ENCODE measurements around the gene TFIP11. TPM values are rescaled to one million over a fixed set of nuclear protein-coding genes. Genes with fewer than 3 reads are reported as not detected.

Gene TFIP11
- total and polyA plus RNA-seq, 2 of the 13 experiments (the other 11 are each of a cell fraction or from before 2014, with no cell fraction given), result 15.4 to 22.8 TPM

DNA sequence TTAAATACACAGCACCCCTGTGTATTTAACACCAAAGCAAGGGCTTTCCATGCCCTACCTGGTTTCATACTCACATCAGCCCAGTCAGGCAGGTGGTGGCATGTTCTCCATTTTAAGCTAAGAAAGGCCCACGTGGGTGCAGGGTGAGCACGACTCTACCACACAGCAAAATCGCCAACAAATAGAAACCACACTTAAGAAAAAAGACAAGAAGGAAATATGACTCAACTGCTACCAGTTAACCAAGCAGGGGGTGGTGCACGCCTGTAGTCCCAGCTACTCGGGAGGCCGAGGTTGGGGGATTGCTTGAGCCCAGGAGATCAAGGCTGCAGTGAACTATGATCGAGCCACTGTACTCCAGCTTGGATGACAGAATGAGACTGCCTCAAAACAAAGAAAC lies 35.2 kb upstream of the TFIP11 start:
- TF ChIP-seq ARNT2 (CRISPR knock-in tag; IDR thresholded peaks at IDR 0.05; ENCODE audit: low read depth), result no peak
- TF ChIP-seq ZNF775 (CRISPR knock-in tag; IDR thresholded peaks at IDR 0.05; ENCODE audit: borderline replicate concordance), result no peak
- intact Hi-C loops (cut with micrococcal nuclease; ENCODE audit: unreplicated experiment) (no loop called here), in situ Hi-C loops (cut with HindIII; ENCODE audit: extremely low pct_ligation_motif_present, low pct_unique_long_range_greater_than_20kb) (no loop called here)
- no peaks in the 10 kb centered on the region for H3K79me2 ChIP-seq (ENCODE audit: insufficient read depth, low read length)
- no peaks in the 10 kb centered on the region for H3K27me3 ChIP-seq (ENCODE audit: control insufficient read depth in 1 of 2, insufficient read depth in 2 of 2, low read length in 2 of 2)
- 88% methylated on average over 7 of the region's 7 CpGs for WGBS (ENCODE audit: low lambda C conversion rate)
- H3K4me3 ChIP-seq (replicated peaks in 1 of 3; ENCODE audit: insufficient read depth in 1 of 3, low read depth in 2 of 3, low read length in 3 of 3), result no peak overlapping the region
- no peak overlapping the region for H3K9ac ChIP-seq (ENCODE audit: insufficient read depth, low read depth, low read length)
- DNase-seq (ENCODE audit: low spot score) (no peak), FAIRE-seq (no peak), ATAC-seq (no peak)
- BruUV-seq (replicated peaks), result no TSS peak
- peaks cover 22% of the 10 kb centered on the region for H3K4me1 ChIP-seq (ENCODE audit: insufficient read depth, low read length)
- POLR2A ChIA-PET, result no interaction called here
- H3K27ac ChIP-seq (ENCODE audit: extremely low read length, insufficient read depth, low read length), result no peak overlapping the region
- CTCF ChIA-PET (ENCODE audit: low intra/inter-chr PET ratio, low total read pairs), result no interaction called here
- no peaks in the 10 kb centered on the region for H3K9me3 ChIP-seq (ENCODE audit: low read length)
- H3K36me3 ChIP-seq (replicated peaks in 1 of 2; ENCODE audit: control insufficient read depth in 1 of 2, insufficient read depth in 2 of 2, low read length in 2 of 2), result no peaks in the 10 kb centered on the region
- H3K4me2 ChIP-seq (ENCODE audit: low read depth, low read length), result no peak overlapping the region
- H2AFZ ChIP-seq (ENCODE audit: low read length), result no peak overlapping the region
- no peaks in the 10 kb centered on the region for H4K20me1 ChIP-seq (ENCODE audit: insufficient read depth, low read length)

DNA sequence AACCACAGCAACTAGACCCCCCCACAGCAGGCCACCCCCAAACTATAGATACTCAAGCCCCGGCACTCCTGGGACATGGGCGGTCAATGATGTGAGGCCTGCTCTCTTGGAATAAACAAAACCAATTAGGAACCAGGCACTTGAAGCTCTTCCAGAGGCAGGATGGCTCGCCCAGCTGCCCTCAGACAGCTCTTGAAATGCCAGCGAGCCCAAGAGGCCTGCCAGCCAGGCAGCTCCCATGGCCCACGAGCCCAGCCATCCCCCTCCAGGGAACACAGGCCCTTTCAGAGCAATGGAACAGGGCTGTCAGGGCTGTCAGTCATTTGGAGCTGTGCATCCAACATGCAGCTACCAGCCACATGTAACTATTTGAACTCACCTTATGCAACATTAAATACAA lies 34.0 kb upstream of the TFIP11 start:
- intact Hi-C loops (cut with micrococcal nuclease; ENCODE audit: unreplicated experiment), result no loop called here
- POLR2A ChIA-PET, result no interaction called here
- Histone ChIP-seq H3K36me3 (replicated peaks in 1 of 2; ENCODE audit: control insufficient read depth in 1 of 2, insufficient read depth in 2 of 2, low read length in 2 of 2) (no peaks in the 10 kb centered on the region; a peak in 1 of 5 replicates), H3K9ac (ENCODE audit: insufficient read depth, low read depth, low read length) (no peak overlapping the region), H4K20me1 (ENCODE audit: insufficient read depth, low read length) (no peaks in the 10 kb centered on the region), H3K4me3 (replicated peaks in 1 of 3; ENCODE audit: insufficient read depth in 1 of 3, low read depth in 2 of 3, low read length in 3 of 3) (no peak overlapping the region), H3K27me3 (ENCODE audit: control insufficient read depth in 1 of 2, insufficient read depth in 2 of 2, low read length in 2 of 2) (no peaks in the 10 kb centered on the region), H3K4me2 (ENCODE audit: low read depth, low read length) (no peak overlapping the region), H2AFZ (ENCODE audit: low read length) (no peak overlapping the region), H3K79me2 (ENCODE audit: insufficient read depth, low read length) (no peaks in the 10 kb centered on the region), H3K9me3 (ENCODE audit: low read length) (no peaks in the 10 kb centered on the region), H3K4me1 (ENCODE audit: insufficient read depth, low read length) (peaks cover 22% of the 10 kb centered on the region), H3K27ac (ENCODE audit: extremely low read length, insufficient read depth, low read length) (no peak overlapping the region)
- FAIRE-seq, result no peak
- WGBS (ENCODE audit: low lambda C conversion rate), result 100% methylated on average over 3 of the region's 5 CpGs
- BruUV-seq (replicated peaks), result no TSS peak
- no peak for ATAC-seq
- in situ Hi-C loops (cut with HindIII; ENCODE audit: extremely low pct_ligation_motif_present, low pct_unique_long_range_greater_than_20kb), result no loop called here
- DNase-seq (ENCODE audit: low spot score), result no peak
- CTCF ChIA-PET (ENCODE audit: low intra/inter-chr PET ratio, low total read pairs), result no interaction called here
- no peak for TF ChIP-seq KMT2A (CRISPR knock-in tag; IDR thresholded peaks at IDR 0.05)
- TF ChIP-seq, protein P1, sequence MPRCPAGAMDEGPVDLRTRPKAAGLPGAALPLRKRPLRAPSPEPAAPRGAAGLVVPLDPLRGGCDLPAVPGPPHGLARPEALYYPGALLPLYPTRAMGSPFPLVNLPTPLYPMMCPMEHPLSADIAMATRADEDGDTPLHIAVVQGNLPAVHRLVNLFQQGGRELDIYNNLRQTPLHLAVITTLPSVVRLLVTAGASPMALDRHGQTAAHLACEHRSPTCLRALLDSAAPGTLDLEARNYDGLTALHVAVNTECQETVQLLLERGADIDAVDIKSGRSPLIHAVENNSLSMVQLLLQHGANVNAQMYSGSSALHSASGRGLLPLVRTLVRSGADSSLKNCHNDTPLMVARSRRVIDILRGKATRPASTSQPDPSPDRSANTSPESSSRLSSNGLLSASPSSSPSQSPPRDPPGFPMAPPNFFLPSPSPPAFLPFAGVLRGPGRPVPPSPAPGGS (CRISPR knock-in tag; IDR thresholded peaks at IDR 0.05), result no peak
- TF ChIP-seq GLMP (CRISPR knock-in tag; IDR thresholded peaks at IDR 0.05; ENCODE audit: borderline replicate concordance), result no peak
- TF ChIP-seq ESRRA (CRISPR knock-in tag; IDR thresholded peaks at IDR 0.05; ENCODE audit: low read depth), result no peak
- no peak for TF ChIP-seq RBAK (CRISPR knock-in tag; IDR thresholded peaks at IDR 0.05)
- no peak for TF ChIP-seq KDM1A (CRISPR knock-in tag; IDR thresholded peaks at IDR 0.05)
- no peak for TF ChIP-seq ZNF777 (CRISPR knock-in tag; IDR thresholded peaks at IDR 0.05)
- TF ChIP-seq PAF1 (CRISPR knock-in tag; IDR thresholded peaks at IDR 0.05), result no peak
- TF ChIP-seq, protein P2, sequence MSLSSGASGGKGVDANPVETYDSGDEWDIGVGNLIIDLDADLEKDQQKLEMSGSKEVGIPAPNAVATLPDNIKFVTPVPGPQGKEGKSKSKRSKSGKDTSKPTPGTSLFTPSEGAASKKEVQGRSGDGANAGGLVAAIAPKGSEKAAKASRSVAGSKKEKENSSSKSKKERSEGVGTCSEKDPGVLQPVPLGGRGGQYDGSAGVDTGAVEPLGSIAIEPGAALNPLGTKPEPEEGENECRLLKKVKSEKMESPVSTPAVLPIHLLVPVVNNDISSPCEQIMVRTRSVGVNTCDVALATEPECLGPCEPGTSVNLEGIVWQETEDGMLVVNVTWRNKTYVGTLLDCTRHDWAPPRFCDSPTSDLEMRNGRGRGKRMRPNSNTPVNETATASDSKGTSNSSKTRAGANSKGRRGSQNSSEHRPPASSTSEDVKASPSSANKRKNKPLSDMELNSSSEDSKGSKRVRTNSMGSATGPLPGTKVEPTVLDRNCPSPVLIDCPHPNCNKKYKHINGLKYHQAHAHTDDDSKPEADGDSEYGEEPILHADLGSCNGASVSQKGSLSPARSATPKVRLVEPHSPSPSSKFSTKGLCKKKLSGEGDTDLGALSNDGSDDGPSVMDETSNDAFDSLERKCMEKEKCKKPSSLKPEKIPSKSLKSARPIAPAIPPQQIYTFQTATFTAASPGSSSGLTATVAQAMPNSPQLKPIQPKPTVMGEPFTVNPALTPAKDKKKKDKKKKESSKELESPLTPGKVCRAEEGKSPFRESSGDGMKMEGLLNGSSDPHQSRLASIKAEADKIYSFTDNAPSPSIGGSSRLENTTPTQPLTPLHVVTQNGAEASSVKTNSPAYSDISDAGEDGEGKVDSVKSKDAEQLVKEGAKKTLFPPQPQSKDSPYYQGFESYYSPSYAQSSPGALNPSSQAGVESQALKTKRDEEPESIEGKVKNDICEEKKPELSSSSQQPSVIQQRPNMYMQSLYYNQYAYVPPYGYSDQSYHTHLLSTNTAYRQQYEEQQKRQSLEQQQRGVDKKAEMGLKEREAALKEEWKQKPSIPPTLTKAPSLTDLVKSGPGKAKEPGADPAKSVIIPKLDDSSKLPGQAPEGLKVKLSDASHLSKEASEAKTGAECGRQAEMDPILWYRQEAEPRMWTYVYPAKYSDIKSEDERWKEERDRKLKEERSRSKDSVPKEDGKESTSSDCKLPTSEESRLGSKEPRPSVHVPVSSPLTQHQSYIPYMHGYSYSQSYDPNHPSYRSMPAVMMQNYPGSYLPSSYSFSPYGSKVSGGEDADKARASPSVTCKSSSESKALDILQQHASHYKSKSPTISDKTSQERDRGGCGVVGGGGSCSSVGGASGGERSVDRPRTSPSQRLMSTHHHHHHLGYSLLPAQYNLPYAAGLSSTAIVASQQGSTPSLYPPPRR (CRISPR knock-in tag; IDR thresholded peaks at IDR 0.05; ENCODE audit: borderline replicate concordance), result no peak

Measured in HepG2 (cell line).